Germinal center (tissue), 1 donor: ENCODE results near the gene KDM8.
"Not testable (repeated sequence)": the region's sequence is repeated elsewhere in the genome, so short reads cannot be mapped to it uniquely, and the experiment has no call there.

Experiments used
- DNase-seq: peaks from one replicate; pipeline ENCODE4 v3.0.0; 2012; ENCODE audit warnings: mixed read lengths, low spot score

The KDM8 gene

DNA sequence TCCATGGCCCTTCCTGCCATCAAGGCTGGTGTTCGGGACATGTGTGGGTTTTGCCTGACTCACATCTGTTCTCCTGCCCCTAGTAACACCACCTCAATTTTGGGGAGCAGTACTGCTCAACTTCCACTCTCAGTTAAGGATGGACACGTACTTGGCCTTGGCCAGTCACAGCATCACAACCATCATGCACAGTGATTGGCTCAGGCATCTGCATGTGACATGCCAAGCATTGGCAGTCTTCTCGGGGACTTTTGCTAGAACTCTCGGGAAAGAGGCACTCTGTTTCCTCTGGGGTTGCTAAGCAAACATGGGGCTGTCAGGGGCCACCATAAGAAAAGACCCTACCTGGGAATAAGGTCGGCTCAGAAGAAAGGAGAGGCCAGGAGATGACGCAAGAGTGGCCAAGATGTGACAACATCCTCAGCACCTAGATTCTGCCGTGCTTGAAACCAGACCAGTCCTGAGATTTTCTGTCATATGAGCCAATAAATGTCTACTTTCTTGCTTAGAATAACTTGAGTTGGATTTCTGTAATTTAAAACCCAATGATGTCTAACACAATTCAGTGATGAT lies 11.9 kb upstream of the KDM8 start:
- DNase-seq, result no peak

DNA sequence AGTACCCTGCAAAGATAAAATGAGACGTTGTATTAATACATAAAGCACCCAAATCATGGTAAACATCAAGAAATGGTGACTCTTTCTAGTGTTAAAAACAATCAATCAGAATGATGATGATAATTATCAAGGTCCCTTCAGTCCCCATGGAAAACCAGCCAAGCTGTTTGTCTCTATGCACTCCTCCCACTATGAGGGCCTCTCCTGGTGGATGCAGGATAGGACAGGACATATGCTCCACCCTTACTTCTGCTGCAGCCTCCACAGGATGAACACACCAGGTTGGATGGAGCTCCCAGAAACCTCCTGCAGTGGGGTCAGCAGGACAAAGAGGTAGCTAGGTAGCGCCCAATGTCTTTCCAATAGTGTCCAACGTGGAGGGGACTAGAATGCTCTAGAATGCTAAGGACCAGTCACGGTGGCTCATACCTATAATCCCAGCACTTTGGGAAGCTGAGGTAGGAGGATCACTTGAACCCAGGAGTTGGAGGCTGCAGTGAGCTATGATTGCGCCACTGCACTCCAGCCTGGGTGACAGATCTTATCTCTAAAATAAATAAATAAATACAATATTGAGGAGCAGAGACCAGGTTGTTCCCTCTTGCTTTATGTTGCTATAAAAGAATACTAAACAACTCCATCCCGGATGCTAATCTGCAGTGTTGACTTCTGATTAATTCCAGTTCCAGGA lies 9.9 kb upstream of the KDM8 start:
- DNase-seq, result no peak

DNA sequence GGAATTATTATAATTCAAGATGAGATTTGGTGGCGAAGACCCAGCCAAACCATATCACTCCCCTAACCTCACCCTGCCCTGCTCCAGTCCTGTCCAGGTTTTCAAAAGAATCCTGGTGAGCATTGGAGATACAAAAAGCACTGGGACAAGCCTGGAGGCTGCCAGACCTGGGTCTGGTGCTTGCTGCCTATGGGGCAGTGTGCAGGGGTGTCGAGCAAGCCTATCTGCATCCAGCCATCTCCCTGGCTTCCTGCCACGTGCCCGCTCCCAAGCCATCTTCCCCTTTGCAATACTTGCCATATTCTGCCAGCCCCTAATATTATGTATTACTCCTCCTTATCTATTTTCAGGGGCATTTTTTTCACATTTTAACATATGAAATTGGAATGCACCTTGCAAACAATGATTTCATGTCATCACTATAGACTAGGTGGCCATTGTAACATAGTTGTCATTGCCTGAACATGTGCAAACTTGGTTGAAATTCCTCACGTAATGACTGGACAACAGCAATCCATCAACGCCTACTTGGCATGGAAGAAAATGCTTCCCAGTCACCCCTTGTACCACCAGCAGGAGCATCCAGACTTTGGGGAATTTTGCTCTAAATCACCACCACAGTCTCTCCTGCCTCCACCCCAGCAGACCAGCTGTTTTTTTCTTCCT lies 8.1 kb upstream of the KDM8 start:
- DNase-seq, result no peak

DNA sequence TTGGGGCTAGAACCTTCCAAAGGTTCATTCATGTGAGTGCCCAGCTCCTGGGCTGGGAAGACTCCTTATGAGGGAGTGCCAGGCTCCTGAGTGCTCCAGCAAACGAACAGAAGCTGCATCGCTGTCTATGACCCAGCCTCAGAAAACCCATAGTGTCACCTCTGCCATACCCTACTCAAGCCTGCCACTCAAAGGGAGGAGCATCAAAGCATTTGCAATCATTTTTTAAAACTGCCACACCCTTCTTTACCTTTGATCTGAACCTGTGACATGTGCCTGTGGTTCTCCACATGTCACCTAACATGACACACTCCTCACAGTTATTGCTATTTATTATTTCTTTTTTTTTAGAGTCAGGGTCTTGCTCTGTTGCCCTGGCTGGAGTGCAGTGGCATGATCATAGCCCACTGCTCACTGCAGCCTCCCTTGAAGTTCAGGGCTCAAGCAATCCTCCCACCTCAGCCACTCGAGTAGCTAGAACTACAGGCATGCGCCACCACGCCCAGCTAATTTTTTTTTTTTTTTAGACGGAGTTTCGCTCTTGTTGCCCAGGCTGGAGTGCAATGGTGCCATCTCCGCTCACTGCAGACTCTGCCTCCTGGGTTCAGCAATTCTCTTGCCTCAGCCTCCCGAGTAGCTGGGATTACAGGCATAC lies 7.3 kb upstream of the KDM8 start:
- DNase-seq, result no peak

DNA sequence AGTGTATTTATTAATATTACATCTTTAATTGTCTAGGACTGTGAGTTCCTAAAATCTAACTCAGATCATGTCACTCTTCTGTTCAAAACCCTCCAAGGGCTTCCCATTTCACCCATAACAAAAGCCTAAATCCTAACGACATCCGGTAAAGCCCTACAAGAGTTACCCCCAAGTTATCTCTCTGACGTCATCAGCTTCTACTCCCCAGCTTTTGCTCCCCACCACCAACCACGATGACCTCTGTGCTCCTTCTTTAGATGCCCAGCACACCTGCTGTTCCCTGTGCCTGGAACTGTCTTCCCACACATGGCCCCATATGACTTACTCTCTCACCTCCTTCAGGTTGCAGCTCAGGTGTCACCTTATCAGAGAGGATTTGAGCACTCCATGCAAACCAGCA lies 6.3 kb upstream of the KDM8 start:
- no peak for DNase-seq

DNA sequence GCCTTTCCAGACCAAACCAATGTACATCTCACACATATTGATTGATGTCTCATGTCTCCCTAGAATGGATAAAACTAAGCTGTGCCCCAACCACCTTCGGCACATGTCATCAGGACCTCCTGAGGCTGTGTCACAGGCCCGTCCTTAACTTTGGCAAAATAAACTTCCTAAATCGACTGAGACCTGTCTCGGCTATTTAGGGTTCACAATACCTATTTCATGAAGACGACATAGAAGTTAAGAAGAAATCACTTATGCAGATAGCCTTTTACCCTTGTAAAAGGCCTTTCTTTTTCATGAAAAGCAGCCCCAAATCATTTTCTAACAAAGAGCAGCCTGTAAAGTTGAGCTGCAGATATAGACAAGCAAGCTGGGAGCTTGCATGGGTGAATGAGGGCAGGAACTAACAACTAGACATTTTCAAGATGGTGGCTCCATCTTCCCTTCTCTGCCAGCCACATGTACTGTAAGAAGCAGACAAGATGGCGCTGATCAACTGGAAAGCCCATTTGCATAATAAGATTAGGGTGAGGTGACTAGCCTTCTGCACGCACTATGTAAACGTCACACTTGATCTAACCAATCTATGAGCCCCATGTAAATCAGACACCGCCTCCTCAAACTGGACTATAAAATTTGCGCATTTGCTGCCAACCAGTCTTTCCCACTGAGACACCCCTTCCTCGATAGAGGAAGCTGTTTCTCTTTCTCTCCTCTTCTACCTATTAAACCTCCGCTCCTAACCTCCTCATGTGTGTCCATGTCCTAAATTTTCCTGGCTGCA lies 4.7 kb upstream of the KDM8 start:
- no peak for DNase-seq

DNA sequence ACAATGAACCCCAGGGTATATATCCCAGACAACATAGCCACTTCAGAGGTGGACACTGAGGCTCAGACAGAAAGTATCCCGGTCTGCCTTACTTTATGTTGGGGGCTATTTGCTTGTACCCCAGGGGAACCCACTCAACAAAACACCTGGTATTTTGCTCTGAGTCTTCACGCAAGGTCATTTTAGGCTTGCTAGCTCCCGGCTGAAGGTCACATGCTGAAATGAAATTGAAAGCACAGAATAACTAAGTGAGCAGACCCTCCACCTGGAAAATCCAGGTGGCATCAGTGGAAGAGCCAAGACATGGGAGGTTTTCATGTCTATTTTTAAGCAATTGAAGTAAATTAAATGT lies 4.1 kb upstream of the KDM8 start:
- peak; percentile 24 for DNase-seq

DNA sequence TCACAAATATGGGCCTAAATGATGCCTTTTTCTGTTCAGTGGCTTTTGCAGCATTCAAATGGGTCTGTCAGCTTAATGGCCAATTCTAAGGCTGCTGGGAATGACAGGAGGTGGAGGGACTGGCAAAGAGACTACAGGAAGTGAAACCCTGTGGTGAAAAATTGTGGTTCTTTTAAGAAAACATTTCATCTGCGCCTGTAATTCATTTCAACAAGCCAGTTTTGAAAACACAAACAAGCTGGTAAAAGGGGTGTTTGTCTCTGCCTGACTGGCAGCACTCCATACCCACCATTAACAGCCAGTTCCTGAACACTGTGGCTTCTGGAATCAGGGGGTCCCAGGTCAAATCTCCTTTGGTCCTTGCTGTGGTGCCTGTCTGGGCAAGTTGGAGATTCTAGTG lies 3.6 kb upstream of the KDM8 start:
- peak; percentile 64 for DNase-seq

DNA sequence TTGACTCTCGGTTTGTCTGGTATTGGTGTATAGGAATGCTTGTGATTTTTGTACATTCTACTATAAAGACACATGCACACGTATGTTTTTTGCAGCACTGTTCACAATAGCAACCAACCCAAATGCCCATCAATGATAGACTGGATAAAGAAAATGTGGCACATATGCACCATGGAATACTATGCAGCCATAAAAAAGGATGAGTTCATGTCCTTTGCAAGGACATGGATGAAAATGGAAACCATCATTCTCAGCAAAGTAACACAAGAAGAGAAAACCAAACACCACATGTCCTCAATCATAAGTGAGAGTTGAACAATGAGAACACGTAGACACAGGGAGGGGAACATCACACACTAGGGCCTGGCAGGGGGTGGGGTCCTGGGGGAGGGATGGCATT lies 2.4 kb upstream of the KDM8 start:
- not testable (repeated sequence) for DNase-seq

DNA sequence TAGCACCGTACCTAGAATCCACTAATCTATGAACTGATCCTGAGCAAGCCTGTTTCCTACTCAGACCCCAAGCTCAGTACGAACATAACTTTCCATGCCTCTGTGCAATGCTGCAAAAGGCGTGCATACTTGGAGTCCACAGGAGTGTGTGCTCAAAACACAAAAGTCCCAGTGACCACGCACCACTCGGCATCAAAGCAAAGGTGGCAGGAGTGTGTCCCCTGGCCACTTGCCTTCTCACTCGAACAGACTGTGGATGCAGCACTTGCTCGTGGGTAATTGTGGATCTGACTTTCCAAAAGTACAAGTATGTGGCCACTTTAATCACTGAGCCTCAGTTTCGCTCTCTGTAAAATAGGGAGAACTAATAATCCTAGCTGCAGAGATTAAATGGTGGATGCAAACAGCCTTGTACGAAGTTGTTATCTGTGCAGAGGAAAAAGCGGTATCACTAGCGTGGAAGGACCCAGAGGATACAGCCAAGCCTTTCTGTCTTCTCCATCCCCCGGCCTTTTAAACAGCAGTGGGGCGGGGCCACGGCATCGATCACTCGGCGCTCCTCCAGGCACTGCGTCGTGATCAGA lies 311 bp upstream of the KDM8 start:
- DNase-seq, result peak; percentile 83

DNA sequence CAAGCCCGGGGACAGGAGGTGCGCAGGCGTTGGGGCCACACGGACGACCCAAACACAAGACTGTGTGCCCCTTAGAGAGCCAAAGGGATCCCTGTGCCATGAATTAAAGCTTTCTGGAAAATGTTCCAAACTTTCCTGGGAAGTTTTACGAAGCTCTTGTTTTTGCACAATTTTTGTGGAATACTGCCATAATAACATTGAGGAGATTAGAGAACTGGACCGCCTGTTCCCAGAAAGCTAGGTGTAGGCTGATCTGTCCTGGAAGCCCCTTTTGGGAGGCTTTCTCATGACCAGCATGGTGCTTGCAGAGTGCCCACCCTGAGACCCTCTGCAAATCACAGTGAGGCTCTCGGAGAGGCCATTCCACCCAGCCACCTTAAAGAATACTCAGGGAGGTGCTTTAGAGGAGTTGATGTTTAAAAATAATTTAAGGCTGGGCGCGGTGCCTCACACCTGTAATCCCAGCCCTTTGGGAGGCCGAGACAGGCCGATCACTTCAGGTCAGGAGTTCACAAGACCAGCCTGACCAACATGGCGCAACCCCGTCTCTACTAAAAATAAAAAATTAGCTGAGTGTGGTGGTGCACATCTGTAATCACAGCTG lies 1.1 kb downstream of the KDM8 start:
- no peak for DNase-seq

DNA sequence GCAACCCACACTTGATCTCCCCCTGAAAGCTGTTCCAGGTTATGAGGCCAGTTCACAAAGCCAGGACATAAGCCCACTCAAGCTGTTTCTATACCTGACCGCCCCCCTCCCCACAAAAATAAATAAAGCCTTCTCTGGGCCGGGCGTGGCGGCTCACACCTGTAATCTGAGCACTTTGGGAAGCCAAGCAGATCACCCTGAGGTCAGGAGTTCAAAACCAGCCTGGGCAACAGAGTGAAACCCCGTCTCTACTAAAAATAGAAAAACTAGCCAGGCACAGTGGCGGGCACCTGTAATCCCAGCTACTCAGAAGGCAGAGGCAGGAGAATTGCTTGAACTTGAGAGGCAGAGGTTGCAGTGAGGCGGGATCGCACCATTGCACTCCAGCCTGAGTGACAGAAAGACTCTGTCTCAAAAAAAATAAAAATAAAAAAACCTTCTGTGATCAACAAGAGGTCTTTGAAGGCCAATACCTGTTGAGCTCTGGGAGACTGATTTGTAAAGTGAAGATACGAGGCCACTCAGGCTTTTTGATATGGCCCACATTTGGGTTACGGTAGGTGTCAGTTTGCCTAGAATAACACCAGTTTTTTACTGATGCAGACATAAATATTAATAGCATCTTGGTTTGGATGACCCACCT lies 2.2 kb downstream of the KDM8 start:
- no peak for DNase-seq

DNA sequence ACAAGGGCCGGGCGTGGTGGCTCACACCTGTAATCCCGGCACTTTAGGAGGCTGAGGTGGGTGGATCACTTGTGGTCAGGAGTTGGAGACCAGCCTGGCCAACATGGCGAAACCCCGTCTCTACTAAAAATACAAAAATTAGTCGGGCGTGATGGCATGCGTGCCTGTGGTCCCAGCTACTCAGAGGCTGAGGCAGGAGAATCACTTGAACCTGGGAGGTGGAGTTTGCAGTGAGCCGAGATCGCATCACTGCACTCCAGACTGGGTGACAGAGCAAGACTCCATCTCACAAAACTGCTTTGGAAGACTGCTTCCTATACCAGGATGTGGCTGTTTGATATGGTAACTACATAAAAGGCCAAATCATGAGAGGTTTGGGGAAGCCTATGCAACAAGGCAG lies 3.8 kb downstream of the KDM8 start:
- not testable (repeated sequence) for DNase-seq

DNA sequence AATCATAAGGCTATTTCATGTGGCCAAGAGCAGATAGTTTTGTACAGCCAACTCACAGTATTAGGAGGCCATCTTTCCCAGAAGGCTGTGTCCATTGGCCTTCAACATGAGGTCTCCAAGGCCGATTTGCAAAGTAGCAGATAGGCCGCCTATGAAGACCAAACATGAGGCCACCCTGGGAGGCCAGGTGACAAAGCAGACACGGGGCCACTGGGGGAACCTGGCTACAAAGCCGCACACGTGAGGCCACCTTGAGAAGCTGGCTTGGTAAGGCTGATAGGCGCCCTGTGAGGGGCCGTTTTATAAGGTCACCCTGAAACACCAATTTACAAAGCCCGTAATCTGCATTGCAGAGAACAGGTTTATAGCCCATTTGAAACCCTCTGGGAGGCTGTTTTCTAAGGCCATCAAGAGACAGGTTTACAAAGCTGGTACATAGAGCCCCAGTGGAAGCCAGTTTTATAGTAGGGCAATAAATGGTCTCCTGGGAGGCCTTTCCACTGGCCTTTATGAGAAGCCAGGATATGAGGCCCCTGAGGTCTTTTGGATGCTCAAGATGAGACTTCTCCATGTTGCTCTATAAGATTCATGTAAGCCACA lies 4.9 kb downstream of the KDM8 start:
- DNase-seq, result no peak

DNA sequence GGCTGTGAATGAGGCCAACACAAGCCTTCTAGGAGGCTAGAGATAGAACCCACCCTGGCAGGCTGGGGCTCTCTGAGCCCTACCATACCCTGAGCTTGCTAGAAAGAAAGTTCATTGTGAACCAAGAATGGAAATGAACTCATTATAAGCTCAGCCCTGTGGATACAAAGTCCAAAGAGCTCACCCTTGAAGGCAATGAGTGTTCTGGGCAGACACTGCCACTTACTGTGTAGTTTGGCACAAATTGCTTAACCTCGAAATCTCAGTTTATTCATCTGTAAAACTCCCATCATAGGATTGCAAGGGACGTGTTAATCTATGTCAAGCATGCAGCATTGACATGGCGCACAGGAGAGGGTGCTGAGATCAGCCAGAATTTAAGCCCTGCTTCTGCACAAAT lies 5.5 kb downstream of the KDM8 start:
- no peak for DNase-seq

DNA sequence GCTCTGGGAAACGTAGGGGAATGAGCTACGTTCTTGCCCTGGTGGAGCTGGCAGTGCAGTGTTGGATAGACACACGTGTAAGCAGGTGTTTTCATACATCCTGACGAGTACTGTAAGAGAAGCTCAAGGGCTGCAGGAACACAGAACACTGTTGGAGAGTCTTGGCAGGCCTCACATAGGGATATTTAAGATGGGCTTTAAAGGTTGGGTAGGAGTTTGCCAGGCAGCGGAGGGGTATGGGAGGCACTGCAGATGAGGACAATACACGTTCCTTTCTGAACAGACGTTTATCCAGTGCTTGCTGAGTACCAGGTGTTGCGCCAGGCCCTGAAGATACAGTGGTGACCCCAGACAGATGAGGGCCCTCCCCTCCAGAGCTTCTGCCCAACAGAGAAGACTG lies 6.3 kb downstream of the KDM8 start:
- no peak for DNase-seq

DNA sequence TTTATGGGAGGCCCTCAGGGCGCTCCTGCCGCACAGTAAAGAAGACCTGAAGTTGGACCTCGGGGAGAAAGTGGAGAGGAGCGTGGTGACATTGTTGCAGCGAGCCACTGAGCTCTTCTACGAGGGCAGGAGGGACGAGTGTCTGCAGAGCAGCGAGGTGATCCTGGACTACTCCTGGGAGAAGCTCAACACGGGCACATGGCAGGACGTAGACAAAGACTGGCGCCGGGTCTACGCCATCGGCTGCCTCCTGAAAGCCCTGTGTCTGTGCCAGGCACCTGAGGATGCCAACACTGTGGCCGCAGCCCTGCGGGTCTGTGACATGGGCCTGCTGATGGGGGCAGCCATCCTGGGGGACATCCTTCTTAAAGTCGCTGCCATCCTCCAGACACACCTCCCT lies 6.8 kb downstream of the KDM8 start:
- no peak for DNase-seq

DNA sequence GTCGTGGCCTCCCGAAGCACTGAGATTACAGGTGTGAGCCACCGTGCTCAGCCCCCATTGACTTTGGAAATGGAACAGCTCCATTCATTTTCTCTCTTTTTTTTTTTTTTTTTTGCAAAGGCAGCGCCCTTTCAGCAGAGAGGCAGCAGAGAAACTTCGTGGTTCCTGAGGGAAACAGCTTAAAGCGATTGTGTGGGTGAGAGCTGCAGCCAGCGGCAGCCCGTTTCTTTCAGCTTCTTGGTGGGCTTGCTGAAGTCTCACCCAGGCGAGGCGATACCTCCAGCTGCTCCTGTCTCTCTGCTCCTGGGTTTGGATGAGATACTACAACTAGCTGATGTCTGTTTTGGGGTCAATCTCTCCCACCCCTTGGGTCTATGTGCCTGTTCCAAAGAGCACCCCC lies 7.7 kb downstream of the KDM8 start:
- DNase-seq, result no peak

DNA sequence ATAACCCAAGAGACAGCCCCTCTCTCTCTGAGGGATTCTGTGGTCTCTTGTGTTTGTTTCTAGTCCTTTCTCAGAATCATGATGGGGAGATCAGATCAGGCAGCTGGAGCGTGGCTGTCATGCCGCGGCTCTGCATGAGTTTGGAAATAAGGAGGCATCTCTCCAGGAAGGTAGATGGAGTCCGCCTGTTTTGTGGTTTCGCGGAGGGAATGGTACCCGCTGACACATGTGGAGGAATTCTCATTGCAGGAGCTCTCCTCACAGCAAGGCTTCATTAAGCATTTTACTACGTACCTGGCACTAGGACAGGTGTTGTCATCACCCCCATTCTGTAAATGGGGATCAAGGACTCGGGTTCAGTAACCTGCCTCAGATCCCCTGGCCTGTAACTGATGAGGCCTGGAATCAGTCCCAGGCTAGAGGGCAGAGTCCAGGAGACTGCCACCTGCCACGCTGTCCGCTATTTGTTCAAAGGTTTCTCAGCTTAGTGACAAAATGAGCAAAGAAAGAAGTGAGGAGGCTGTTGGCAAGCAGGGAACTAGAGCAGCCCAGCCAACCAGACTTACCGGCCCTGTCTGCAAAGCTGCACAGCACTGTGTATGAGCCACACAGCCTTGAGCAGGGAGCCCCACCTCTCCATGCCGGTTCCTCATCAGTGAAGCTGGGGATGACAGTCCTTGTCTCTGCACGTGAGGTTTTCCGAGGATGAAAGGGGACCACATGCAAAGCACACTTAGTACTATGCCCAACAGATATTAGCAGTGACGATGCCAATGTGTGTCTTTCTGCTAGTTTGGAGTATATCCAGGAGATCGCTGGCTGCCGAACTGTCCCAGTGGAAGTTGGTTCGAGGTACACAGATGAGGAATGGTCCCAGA lies 11.0 kb downstream of the KDM8 start:
- no peak for DNase-seq

DNA sequence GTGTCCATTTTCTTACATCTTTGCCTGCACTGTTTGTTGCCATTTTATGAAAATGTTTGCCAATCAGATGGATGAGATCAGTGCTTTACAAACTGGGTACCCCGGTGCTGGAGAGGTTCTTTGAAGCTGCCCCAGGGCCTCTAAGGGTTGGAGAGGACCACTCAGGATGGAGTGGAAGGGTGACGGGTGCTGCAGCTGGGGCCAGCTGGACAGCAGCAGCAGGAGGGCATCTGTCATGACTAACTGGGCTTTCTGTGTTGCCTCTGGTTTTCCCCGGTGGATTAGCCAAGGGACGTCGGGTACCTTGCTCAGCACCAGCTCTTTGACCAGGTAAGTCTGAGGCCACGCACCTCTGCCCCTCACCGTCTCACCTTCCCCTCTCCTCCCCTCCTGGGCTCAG lies 12.3 kb downstream of the KDM8 start:
- no peak for DNase-seq
